ENCODE results near the gene LRCOL1.

DNA sequence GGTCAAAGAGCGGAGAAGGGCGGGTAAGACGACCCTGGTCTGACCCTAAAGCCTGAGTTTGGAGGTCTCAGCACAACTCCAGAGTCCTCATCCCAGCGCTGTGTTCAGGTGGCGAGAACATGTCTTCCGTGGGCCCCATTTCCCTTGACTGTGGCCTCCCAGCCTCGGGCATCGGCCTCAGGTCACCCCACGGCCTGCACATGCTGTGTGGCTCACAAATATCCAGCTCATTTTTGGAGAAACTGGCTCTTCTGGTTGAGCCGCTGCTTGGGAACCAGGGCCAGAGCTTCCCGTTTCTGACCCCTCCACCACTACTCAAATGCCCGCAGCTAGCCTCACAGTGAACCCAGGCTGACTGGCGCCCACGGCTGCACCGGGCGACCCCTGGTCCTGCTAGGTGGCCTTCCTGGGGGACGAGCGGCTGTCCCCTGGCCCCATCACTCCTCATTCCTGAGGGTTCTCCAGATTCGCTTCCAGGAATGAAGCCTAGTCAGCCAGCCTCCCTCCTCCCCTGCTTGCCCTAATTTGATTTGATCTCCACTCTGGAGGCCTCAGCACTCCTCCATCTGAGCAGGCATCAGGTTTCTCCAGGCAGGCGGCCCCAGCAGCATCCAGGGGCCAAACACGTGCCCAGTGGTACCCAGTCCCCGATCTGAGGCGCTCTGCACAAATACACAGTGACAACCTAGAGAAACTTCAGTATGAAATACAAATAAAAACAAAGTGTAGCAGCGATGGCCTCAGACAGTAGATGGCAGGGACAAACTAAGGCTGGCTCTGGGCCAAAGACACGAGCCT is 12.9 kb upstream of the LRCOL1 start:
- no peak for TF ChIP-seq SMC3 (IDR thresholded peaks at IDR 0.05; ENCODE audit: borderline replicate concordance, low read length)
- TF ChIP-seq SRF (IDR thresholded peaks at IDR 0.05; ENCODE audit: low read depth in 2 of 2, low read length in 2 of 2): no peak
- no peak for TF ChIP-seq TAF1 (IDR thresholded peaks at IDR 0.05; ENCODE audit: borderline replicate concordance, low read depth, low read length)
- TF ChIP-seq ASH2L (IDR thresholded peaks at IDR 0.05; ENCODE audit: borderline replicate concordance, low read depth): no peak
- TF ChIP-seq, protein P1, sequence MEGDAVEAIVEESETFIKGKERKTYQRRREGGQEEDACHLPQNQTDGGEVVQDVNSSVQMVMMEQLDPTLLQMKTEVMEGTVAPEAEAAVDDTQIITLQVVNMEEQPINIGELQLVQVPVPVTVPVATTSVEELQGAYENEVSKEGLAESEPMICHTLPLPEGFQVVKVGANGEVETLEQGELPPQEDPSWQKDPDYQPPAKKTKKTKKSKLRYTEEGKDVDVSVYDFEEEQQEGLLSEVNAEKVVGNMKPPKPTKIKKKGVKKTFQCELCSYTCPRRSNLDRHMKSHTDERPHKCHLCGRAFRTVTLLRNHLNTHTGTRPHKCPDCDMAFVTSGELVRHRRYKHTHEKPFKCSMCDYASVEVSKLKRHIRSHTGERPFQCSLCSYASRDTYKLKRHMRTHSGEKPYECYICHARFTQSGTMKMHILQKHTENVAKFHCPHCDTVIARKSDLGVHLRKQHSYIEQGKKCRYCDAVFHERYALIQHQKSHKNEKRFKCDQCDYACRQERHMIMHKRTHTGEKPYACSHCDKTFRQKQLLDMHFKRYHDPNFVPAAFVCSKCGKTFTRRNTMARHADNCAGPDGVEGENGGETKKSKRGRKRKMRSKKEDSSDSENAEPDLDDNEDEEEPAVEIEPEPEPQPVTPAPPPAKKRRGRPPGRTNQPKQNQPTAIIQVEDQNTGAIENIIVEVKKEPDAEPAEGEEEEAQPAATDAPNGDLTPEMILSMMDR (IDR thresholded peaks at IDR 0.05 in 2 of 3, conservative IDR thresholded peaks at IDR 0.05 in 1 of 3; ENCODE audit: control insufficient read depth in 2 of 3, extremely low read depth in 1 of 3, insufficient read depth in 1 of 3, low read depth in 3 of 3, low read length in 3 of 3): no peak
- no peak for TF ChIP-seq ESRRA (IDR thresholded peaks at IDR 0.05; ENCODE audit: low read length)
- no peak for TF ChIP-seq YBX1 (IDR thresholded peaks at IDR 0.05)
- TF ChIP-seq POLR2A (IDR thresholded peaks at IDR 0.05; ENCODE audit: low read depth, low read length): no peak; the same call in 1 of the 2 replicates
- TF ChIP-seq RCOR1 (conservative IDR thresholded peaks at IDR 0.05; ENCODE audit: low read depth, low read length): no peak
- no peak for TF ChIP-seq KAT2A (conservative IDR thresholded peaks at IDR 0.05; ENCODE audit: control insufficient read depth, low read depth, low read length)
- no peak for TF ChIP-seq SREBF2 (IDR thresholded peaks at IDR 0.05; ENCODE audit: low read length)
- no peak for TF ChIP-seq ZNF274 (IDR thresholded peaks at IDR 0.05; ENCODE audit: insufficient read depth, insufficient read length)
- TF ChIP-seq, protein P2, sequence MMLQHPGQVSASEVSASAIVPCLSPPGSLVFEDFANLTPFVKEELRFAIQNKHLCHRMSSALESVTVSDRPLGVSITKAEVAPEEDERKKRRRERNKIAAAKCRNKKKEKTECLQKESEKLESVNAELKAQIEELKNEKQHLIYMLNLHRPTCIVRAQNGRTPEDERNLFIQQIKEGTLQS (IDR thresholded peaks at IDR 0.05; ENCODE audit: borderline replicate concordance, extremely low read depth, low read depth, low read length): no peak
